Measurements from ENCODE around the gene PNMA3.
"Not testable (repeated sequence)": the region's sequence is repeated elsewhere in the genome, so short reads cannot be mapped to it uniquely, and the experiment has no call there.

PNMA3 gene

GRCh38 chrX:153074262-153074899 is 18.1 kb downstream of the PNMA3 start:
- no peak for DNase-seq

- DNase-seq = no peak
These were observed 18.7 kb downstream of the PNMA3 start for GRCh38 chrX:153074935-153075334.

- no peak for DNase-seq
These were observed 19.1 kb downstream of the PNMA3 start for GRCh38 chrX:153075366-153075765.

GRCh38 chrX:153077437-153078135 is 21.3 kb downstream of the PNMA3 start:
- DNase-seq = not testable (repeated sequence)

- not testable (repeated sequence) for DNase-seq
These were observed 27.1 kb downstream of the PNMA3 start for GRCh38 chrX:153083238-153083923.

GRCh38 chrX:153102418-153102817 is 46.1 kb downstream of the PNMA3 start:
- no peak for DNase-seq

- not testable (repeated sequence) for DNase-seq
These were observed 48.7 kb downstream of the PNMA3 start for GRCh38 chrX:153104959-153105358.

- DNase-seq = not testable (repeated sequence)
These were observed 50.0 kb downstream of the PNMA3 start for GRCh38 chrX:153106092-153106801.

All from fibroblast of skin of scalp (primary cell).